Measurements from ENCODE around the gene TBC1D22A.

TBC1D22A gene

GRCh38 chr22:46869831-46870441, 107.5 kb downstream of the TBC1D22A start:
- no peak for TF ChIP-seq ISL1 (CRISPR knock-in tag; IDR thresholded peaks at IDR 0.05)
- no peak for TF ChIP-seq ARNTL (CRISPR knock-in tag; IDR thresholded peaks at IDR 0.05; ENCODE audit: borderline replicate concordance, low read depth)
- TF ChIP-seq TCF4 (CRISPR knock-in tag; IDR thresholded peaks at IDR 0.05; ENCODE audit: borderline replicate concordance), result no peak
- TF ChIP-seq CSDC2 (CRISPR knock-in tag; IDR thresholded peaks at IDR 0.05), result no peak
- TF ChIP-seq, protein P1, sequence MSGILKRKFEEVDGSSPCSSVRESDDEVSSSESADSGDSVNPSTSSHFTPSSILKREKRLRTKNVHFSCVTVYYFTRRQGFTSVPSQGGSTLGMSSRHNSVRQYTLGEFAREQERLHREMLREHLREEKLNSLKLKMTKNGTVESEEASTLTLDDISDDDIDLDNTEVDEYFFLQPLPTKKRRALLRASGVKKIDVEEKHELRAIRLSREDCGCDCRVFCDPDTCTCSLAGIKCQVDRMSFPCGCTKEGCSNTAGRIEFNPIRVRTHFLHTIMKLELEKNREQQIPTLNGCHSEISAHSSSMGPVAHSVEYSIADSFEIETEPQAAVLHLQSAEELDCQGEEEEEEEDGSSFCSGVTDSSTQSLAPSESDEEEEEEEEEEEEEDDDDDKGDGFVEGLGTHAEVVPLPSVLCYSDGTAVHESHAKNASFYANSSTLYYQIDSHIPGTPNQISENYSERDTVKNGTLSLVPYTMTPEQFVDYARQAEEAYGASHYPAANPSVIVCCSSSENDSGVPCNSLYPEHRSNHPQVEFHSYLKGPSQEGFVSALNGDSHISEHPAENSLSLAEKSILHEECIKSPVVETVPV (CRISPR knock-in tag; IDR thresholded peaks at IDR 0.05), result no peak
- no peak for TF ChIP-seq ESRRG (CRISPR knock-in tag; IDR thresholded peaks at IDR 0.05)
- no peak for TF ChIP-seq PPARA (CRISPR knock-in tag; IDR thresholded peaks at IDR 0.05; ENCODE audit: borderline replicate concordance)
- no peak for TF ChIP-seq RARB (CRISPR knock-in tag; IDR thresholded peaks at IDR 0.05)
- no peak for TF ChIP-seq ZNF565 (CRISPR knock-in tag; conservative IDR thresholded peaks at IDR 0.05; ENCODE audit: low read depth)
- TF ChIP-seq POU6F1 (CRISPR knock-in tag; IDR thresholded peaks at IDR 0.05; ENCODE audit: borderline replicate concordance, low read depth), result no peak
- TF ChIP-seq TSHZ2 (CRISPR knock-in tag; IDR thresholded peaks at IDR 0.05), result no peak
- no peak for TF ChIP-seq CREB5 (CRISPR knock-in tag; IDR thresholded peaks at IDR 0.05; ENCODE audit: low read depth)
- TF ChIP-seq, protein P2, sequence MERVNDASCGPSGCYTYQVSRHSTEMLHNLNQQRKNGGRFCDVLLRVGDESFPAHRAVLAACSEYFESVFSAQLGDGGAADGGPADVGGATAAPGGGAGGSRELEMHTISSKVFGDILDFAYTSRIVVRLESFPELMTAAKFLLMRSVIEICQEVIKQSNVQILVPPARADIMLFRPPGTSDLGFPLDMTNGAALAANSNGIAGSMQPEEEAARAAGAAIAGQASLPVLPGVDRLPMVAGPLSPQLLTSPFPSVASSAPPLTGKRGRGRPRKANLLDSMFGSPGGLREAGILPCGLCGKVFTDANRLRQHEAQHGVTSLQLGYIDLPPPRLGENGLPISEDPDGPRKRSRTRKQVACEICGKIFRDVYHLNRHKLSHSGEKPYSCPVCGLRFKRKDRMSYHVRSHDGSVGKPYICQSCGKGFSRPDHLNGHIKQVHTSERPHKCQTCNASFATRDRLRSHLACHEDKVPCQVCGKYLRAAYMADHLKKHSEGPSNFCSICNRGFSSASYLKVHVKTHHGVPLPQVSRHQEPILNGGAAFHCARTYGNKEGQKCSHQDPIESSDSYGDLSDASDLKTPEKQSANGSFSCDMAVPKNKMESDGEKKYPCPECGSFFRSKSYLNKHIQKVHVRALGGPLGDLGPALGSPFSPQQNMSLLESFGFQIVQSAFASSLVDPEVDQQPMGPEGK (CRISPR knock-in tag; IDR thresholded peaks at IDR 0.05; ENCODE audit: borderline replicate concordance), result no peak
- TF ChIP-seq TOX (CRISPR knock-in tag; IDR thresholded peaks at IDR 0.05; ENCODE audit: borderline replicate concordance), result no peak
- no peak for TF ChIP-seq ZNF8 (CRISPR knock-in tag; IDR thresholded peaks at IDR 0.05)
- ATAC-seq, result no peak

- TF ChIP-seq ZNF565 (CRISPR knock-in tag; conservative IDR thresholded peaks at IDR 0.05; ENCODE audit: low read depth), result no peak
- TF ChIP-seq CREB5 (CRISPR knock-in tag; IDR thresholded peaks at IDR 0.05; ENCODE audit: low read depth), result no peak
- no peak for TF ChIP-seq ISL1 (CRISPR knock-in tag; IDR thresholded peaks at IDR 0.05)
- TF ChIP-seq TCF4 (CRISPR knock-in tag; IDR thresholded peaks at IDR 0.05; ENCODE audit: borderline replicate concordance), result no peak
- no peak for TF ChIP-seq BACH2 (CRISPR knock-in tag; IDR thresholded peaks at IDR 0.05; ENCODE audit: borderline replicate concordance)
- no peak for TF ChIP-seq TOX (CRISPR knock-in tag; IDR thresholded peaks at IDR 0.05; ENCODE audit: borderline replicate concordance)
- no peak for TF ChIP-seq TSHZ2 (CRISPR knock-in tag; IDR thresholded peaks at IDR 0.05)
- TF ChIP-seq ZNF8 (CRISPR knock-in tag; IDR thresholded peaks at IDR 0.05), result no peak
- TF ChIP-seq ZFP30 (CRISPR knock-in tag; IDR thresholded peaks at IDR 0.05), result no peak
- no peak for TF ChIP-seq ESRRG (CRISPR knock-in tag; IDR thresholded peaks at IDR 0.05)
- TF ChIP-seq ZC3H10 (CRISPR knock-in tag; IDR thresholded peaks at IDR 0.05), result no peak
- no peak for TF ChIP-seq ZNF70 (CRISPR knock-in tag; IDR thresholded peaks at IDR 0.05)
- TF ChIP-seq, protein P1 (CRISPR knock-in tag; IDR thresholded peaks at IDR 0.05), result no peak
- ATAC-seq, result no peak
Measured at GRCh38 chr22:46871826-46872225, 109.4 kb downstream of the TBC1D22A start.
